ENCODE measurements around the gene ARG2.

DNA sequence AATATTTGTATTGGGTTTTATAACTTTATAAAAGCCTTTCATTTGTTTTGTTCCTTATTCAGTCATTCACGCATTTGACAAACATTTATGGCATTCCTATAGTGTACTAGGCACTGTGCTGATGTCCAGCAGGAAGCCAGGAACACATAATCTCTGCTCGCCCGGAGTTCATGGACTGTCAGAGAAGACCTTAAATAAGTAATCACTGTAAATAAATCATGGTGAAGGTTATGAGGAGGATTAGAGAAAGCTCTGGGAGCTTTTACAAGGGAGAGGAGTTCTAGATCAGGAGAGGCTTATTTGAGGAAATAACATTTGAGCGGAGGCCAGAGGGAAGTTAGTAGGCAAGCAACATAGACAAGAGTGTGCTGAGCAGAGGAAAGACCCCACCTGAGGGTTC lies 77.3 kb downstream of the ARG2 start:
- TF ChIP-seq CTCF (conservative IDR thresholded peaks at IDR 0.05) (no peak), ZFX (IDR thresholded peaks at IDR 0.05) (no peak)
